ENCODE measurements around the gene CACNA1E. TPM values are rescaled to one million over a fixed set of nuclear protein-coding genes. Genes with fewer than 3 reads are reported as not detected.

Gene CACNA1E
- total RNA-seq, 2 experiments from 2014 or later: 0.04 TPM; not detected in 1

DNA sequence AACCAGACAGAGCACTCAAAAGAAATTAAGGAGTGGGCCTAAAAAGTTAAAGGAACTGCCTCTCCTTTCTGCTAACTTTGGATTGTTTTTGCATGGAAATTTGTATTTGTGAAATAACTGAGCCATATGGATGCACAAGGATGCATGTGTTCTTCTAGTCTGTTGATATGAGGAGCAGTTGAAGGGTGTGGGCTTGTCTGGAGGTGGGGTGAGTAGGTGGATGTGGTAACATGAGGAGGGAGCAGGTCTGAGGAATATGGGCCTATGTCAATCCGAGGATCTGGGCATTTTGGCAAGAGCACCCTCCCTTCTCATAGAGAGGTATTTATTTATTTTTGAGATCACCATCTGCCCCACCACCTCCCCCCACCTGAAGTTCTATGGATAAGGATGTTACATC is 13.4 kb downstream of the CACNA1E start:
- DNase-seq: no peak
- Mint-ChIP-seq H3K27ac (no peak overlapping the region), H3K27me3 (peaks cover 46% of the 10 kb centered on the region), H3K4me1 (peaks cover 2% of the 10 kb centered on the region), H3K36me3 (no peaks in the 10 kb centered on the region), H3K9me3 (no peaks in the 10 kb centered on the region), H3K4me3 (no peak overlapping the region)

DNA sequence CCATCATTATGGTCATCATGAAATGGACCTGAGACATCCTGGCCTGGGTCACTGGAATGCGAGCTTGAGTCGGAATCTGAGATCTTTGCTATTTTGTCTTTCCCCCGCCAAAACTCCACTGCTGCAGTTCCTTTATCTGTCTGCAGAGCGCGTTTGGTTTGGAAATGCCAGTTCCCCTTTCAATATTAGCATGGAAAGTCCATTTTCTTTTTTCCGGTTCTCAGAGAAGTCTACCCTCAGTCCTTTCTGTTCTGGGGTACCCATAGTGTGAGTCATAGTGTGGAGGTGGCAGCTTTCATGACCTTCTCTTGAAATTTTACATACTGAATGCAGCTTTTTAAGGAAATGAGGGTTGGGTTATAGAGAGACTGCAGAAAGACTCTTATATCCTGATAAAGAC is 14.6 kb downstream of the CACNA1E start:
- Mint-ChIP-seq H3K27me3 (peaks cover 40% of the 10 kb centered on the region), H3K4me3 (no peak overlapping the region), H3K4me1 (peaks cover 2% of the 10 kb centered on the region), H3K9me3 (no peaks in the 10 kb centered on the region), H3K36me3 (no peaks in the 10 kb centered on the region), H3K27ac (no peak overlapping the region)
- no peak for DNase-seq

DNA sequence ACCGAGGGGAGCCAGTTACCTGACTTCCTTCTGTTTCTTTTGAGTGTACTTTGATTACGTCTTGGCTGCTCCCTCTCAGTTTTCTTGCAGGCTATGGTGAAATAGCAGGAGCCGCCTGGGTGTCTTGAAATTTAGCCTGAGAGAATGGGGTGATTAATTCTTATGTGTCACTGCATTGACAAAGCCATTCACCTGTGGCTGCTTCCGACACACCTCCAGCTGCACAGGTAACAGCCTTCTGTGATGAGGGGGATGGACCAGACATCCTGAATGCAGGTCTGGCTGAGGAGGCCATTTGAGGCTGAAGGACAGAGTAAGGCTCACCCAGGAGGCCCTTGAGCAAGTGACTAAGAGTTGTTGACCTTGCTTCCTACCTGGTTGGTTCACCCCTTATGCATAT is 16.5 kb downstream of the CACNA1E start:
- H3K4me1 Mint-ChIP-seq: peaks cover 4% of the 10 kb centered on the region
- no peaks in the 10 kb centered on the region for H3K9me3 Mint-ChIP-seq
- H3K27me3 Mint-ChIP-seq: peaks cover 29% of the 10 kb centered on the region
- no peak overlapping the region for H3K4me3 Mint-ChIP-seq
- no peak overlapping the region for H3K27ac Mint-ChIP-seq
- DNase-seq: no peak
- no peaks in the 10 kb centered on the region for H3K36me3 Mint-ChIP-seq

DNA sequence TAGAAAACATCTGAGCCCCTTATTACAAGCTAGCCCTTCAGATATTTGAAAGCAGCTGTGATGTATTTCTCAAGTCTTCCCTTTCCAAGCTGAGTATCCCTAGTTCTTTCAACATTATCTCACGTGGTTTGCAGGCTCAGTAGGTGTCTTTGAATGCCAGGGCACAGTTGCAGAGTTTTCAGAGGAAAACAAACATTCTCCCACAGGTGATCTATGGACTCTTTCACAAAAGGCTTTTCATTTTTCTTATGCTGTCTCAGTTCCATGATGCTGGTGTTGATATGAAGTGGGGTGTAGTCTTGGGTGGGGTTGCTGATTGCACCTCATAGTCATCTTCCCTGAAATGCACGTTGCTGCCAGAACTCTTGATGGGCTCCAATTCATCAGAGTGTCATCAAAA is 17.3 kb downstream of the CACNA1E start:
- no peak for DNase-seq
- Mint-ChIP-seq H3K27ac (no peak overlapping the region), H3K4me3 (no peak overlapping the region), H3K27me3 (peaks cover 24% of the 10 kb centered on the region), H3K36me3 (no peaks in the 10 kb centered on the region), H3K9me3 (no peaks in the 10 kb centered on the region), H3K4me1 (peaks cover 4% of the 10 kb centered on the region)

DNA sequence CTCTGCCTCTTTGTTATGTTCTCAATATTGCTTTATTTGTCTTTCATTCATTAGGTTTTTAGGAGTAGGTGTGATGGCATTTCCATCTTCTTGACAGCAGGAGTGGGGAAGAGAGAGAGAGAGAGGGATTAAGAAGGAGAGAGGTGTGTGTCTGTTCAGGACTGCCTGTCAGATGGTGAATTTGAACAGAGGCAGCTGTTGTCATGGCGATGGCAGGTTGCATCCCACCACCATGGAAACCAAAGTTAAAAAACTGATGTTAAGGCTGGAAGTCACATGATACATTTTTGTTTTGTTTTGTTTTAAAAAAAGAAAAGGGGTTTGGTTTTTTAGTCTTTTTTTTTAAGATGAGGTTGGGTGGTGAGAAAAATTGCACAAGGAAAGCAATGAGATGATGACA is 18.3 kb downstream of the CACNA1E start:
- Mint-ChIP-seq H3K9me3 (no peaks in the 10 kb centered on the region), H3K36me3 (no peaks in the 10 kb centered on the region), H3K4me3 (no peak overlapping the region), H3K4me1 (peaks cover 4% of the 10 kb centered on the region), H3K27ac (no peak overlapping the region), H3K27me3 (peaks cover 20% of the 10 kb centered on the region)
- DNase-seq: no peak

DNA sequence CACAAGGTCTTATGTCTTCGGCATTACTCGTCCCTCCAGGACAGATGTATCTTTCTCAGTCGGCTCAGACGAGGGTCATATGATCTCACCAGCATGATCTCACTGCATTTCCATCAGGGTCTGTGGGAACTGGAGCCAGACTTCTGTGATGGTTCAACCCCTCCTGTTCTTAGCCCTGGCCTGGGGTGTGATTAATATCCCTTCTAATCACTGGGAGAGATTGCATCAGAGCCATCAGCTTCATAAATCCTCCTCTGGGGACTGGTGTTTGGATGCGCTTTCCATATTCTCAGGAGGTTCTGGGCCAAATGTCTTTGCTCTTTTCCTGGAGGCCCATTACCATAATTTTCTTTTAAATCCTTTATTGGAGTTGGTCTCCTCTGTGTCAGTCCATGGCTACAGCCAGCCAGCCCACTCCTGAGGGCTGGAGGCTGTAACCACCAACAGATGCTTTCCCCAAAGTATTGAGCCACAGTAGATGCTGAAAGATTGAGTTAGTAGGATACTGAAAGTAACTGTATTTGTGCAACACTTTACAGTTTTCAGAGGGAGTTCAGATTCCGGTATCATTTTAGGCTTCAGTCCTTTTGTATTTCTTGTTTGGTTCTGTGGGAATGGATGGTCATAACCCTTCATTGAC is 20.0 kb downstream of the CACNA1E start:
- Mint-ChIP-seq H3K9me3 (no peaks in the 10 kb centered on the region), H3K4me1 (peaks cover 2% of the 10 kb centered on the region), H3K27ac (no peak overlapping the region), H3K4me3 (no peak overlapping the region), H3K36me3 (no peaks in the 10 kb centered on the region), H3K27me3 (peaks cover 10% of the 10 kb centered on the region)
- no peak for DNase-seq

DNA sequence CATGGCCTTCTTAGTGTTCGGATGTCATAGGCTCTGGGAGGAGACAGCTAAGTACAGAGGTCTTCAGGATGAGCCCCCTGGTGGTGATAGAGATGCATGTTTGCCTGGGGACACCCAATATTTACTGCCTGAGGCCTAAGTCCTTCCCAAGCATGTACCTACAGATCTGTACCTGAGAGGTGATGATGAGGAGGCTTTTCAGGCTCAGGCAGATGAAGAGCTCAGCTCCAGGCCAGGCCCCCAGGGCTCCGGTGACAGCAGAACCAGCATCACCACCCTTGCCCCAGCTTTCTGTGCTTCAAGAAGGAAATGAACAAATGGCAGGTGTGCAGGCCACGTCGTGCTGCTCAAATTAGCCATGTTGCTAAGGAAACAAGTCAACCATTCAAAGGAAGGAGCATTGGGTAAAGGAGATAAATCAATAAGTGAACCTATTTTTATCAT is 21.1 kb downstream of the CACNA1E start:
- Mint-ChIP-seq H3K9me3 (no peaks in the 10 kb centered on the region), H3K27ac (no peak overlapping the region), H3K4me3 (no peak overlapping the region), H3K27me3 (peaks cover 4% of the 10 kb centered on the region), H3K36me3 (no peaks in the 10 kb centered on the region), H3K4me1 (peaks cover 2% of the 10 kb centered on the region)
- DNase-seq: peak; percentile 8

DNA sequence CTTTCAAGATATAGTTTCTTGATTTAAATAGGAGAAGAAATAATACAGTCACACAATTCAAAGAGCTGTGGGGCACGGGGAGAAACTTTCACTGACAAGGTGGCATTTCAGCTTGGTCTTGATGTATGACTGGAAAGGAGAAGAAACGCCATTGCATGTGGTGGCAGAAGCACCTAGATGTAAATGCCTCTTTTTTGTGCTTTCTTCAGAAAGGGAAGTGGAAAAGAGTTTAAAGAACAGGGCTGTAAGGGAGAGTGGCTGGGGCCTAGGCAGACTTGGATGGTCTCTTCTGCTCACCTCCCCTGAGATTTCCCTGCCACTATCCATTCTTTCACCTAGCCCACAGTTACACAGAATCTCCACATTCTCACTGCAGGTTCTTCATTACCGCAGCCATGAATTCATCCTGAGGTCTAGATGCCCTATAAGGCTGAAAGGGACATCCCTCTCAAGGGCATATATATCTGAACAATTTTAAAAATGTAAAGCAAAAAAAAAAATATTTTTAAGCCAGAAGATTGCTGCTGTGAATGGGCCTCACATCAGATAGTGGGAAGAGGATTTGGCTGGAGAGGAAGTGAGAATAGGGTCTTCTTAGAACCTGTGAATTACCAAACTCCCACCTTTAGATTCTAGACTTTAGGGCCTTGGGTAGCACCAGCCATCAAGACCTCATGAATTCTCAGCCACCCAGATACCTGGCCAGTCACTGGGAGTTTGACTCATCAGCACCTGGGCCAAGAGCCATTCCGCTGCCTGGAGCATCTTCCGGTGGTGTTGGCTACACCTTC is 23.4 kb downstream of the CACNA1E start:
- Mint-ChIP-seq H3K9me3 (no peaks in the 10 kb centered on the region), H3K4me1 (peaks cover 2% of the 10 kb centered on the region), H3K27me3 (peaks cover 4% of the 10 kb centered on the region), H3K36me3 (no peaks in the 10 kb centered on the region), H3K27ac (no peak overlapping the region), H3K4me3 (no peak overlapping the region)
- DNase-seq: no peak

DNA sequence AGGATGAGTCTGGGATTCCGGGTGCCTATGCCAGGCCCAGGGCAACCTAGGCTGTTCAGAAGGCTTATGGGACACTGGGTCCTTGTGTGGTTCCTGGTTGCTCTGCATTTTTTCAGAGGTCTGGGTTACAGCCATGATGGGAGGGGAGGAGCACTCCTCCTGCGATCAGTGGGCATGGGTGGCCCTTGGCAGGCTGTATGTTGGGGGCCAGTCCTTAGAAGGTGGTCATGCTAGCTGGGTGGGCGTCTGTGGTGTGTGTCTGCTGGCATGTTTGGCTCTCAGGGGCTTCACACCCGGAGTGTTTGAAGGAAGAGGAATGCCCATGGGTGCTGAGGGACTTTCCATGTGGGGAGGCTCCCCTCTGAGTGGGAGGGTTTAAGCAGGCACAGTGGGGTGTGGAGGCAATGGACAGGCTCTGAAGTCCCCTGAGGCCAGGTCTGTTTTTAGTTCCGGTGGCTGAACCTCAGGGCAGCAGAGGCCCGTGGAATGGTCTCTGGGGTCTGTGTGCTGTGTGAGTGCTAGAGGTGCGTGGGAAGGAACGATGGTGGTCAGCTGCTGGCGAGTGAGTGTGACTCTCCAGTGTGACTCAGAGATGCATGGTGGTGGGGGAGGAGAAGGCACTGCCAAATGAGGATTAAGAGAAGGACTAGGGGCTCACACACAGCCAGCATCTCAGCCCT is 25.3 kb downstream of the CACNA1E start:
- no peak overlapping the region for H3K4me3 Mint-ChIP-seq
- H3K4me1 Mint-ChIP-seq: peaks cover 2% of the 10 kb centered on the region
- no peak for DNase-seq
- peaks cover 4% of the 10 kb centered on the region for H3K27me3 Mint-ChIP-seq
- no peak overlapping the region for H3K27ac Mint-ChIP-seq
- H3K36me3 Mint-ChIP-seq: no peaks in the 10 kb centered on the region
- H3K9me3 Mint-ChIP-seq: no peaks in the 10 kb centered on the region

DNA sequence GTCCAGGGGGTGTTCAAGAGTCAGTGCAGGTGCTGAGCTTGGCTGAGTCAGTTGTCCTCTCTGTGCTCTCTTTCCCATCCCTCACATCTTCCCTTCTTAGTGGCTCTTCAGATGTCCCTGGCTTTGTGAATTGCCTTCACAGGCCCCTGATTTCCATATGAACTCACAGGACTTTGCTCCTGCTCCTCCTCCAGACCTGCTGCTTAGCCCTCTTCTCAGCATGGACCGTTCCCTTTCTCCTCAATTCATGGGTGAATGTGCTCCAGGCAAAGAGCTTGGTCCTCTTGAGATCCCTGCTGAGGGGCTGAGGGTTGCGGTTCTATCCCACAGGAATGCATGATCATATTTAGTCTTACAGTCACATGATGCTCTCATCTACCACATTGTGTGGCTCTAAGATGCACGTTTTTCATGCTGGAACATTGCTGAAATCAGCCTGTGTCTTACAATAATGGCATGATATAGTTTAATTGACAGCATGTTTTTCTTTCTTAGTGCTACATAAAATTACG is 30.5 kb downstream of the CACNA1E start:
- Mint-ChIP-seq H3K4me3 (no peak overlapping the region), H3K9me3 (no peaks in the 10 kb centered on the region), H3K27ac (no peak overlapping the region), H3K36me3 (no peaks in the 10 kb centered on the region), H3K4me1 (no peaks in the 10 kb centered on the region), H3K27me3 (peaks cover 14% of the 10 kb centered on the region)
- DNase-seq: no peak

DNA sequence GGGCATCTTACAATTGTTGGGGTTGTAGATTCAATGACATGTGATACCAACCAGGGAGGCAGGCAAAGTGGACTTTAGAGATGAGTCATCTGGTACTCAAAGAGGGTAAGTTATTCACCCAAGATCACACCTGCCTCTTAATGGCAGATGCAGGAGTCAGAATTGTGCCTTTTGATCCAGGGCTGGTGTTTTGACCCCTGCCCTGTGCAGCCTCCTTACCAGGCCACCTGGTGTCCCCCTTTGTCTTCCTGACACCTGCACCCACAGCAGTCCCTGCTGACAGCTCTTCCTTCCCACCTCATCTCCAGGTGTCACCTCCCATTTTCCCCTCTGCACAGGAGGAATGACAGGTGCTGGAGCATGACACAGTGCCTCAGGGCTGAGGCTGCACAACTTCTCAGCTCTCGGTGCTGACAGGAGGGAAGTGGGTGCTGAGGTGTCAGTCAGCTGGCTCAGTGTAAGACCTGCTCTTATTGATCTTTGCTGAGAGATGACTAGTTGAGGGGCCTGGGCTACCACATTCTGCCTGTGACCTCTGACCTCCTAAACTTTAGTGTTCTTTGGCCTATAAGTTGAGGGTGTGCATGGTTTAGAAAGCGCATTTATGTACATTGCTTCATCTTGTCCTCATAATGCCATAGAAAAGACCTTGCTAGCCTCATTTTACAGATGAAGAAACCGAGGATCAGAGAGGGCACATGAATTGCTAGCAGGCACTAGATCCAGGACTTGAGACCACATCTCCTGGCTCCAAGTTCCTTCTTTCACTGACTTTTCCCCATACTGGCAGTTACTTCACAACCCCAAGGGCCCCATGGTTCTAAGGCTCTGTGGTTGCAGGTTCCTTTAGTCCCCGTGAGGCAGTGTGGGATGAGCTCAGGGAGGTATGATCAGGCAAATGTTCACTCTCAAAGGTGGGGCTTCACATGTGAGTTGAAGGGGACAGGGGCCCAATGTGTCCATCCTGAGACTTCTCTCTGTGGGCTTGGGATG is 31.3 kb downstream of the CACNA1E start:
- no peaks in the 10 kb centered on the region for H3K4me1 Mint-ChIP-seq
- H3K4me3 Mint-ChIP-seq: no peak overlapping the region
- DNase-seq: no peak
- H3K27ac Mint-ChIP-seq: no peak overlapping the region
- no peaks in the 10 kb centered on the region for H3K36me3 Mint-ChIP-seq
- peaks cover 14% of the 10 kb centered on the region for H3K27me3 Mint-ChIP-seq
- no peaks in the 10 kb centered on the region for H3K9me3 Mint-ChIP-seq

DNA sequence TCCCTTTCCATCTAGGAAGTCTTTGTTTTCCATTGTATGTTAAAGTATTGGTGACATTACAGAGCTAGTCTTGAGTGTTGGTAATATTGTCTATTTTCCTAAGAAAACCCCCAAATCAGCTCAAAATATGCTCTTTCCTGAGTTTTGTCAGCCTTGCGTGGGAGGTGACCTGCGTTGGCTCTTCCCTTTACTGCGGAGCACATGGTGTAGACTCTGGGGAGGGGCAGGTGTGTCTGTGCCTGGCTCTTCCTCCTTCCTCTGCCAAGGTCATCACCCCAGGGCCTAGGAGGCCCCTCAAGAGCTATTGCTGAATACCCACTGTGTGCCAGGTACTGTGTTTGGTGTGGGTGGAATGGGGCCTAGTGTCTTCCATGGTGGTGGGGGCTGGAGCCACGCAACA is 33.4 kb downstream of the CACNA1E start:
- no peak overlapping the region for H3K27ac Mint-ChIP-seq
- no peak for DNase-seq
- no peaks in the 10 kb centered on the region for H3K9me3 Mint-ChIP-seq
- H3K4me3 Mint-ChIP-seq: no peak overlapping the region
- no peaks in the 10 kb centered on the region for H3K36me3 Mint-ChIP-seq
- no peaks in the 10 kb centered on the region for H3K4me1 Mint-ChIP-seq
- H3K27me3 Mint-ChIP-seq: peaks cover 17% of the 10 kb centered on the region

DNA sequence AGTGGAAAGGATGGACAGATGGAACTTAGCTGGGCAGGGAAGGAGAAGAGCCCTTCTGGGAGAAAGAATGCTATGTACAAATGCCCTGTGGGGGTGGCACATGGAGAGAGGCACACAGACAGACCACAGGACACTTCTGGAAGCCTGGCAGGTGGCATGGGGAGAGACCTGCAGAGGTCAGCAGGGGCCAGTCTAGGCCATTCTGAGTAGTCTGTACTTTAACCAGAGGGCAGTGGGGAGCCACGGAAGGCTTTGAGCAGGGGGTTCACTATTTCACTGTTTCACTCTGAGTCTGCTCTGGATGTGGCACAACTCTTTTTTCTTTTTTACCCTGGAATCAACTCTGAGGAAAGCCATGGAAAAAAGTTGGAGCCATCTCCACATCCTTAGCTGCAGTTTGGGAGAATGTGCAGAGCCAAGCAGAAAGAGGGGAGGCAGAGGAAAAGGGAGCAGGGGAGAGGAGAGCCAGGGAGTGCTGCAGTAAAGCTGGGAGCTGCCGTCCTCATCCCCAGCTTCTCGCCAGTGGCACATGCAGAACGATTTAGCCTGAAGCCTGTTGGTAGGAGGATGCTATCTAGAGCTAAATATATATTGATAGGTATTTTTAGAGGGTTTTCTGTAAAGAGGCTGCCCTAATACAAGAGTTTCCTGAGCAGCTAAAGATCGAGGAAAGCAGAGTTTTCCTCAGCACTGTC is 34.0 kb downstream of the CACNA1E start:
- Mint-ChIP-seq H3K36me3 (no peaks in the 10 kb centered on the region), H3K27ac (no peak overlapping the region), H3K9me3 (no peaks in the 10 kb centered on the region), H3K4me3 (no peak overlapping the region), H3K4me1 (no peaks in the 10 kb centered on the region), H3K27me3 (peaks cover 19% of the 10 kb centered on the region)
- no peak for DNase-seq

DNA sequence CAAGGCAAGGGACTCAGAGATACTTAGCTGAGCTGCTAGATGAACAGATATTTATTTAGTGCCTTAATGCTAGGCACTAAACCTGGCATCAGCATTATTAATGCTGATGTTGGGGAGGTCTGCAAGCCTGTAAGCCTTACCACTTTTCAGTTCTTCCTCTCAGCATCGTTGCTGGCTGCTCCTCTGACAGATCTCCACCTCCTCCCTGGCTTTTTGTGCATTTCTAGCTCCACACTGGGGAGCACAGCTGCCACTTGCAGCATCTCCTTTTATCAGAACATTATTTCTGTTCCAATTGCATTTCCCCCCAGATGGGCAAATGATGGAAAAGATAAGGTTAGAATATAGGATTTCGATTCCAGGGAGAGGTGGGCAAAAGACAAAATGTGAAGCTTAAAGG is 34.8 kb downstream of the CACNA1E start:
- no peaks in the 10 kb centered on the region for H3K4me1 Mint-ChIP-seq
- H3K36me3 Mint-ChIP-seq: no peaks in the 10 kb centered on the region

More for the DNA sequence above, 34.8 kb downstream of the CACNA1E start:
- peaks cover 19% of the 10 kb centered on the region for H3K27me3 Mint-ChIP-seq
- H3K4me3 Mint-ChIP-seq: no peak overlapping the region
- no peak overlapping the region for H3K27ac Mint-ChIP-seq
- DNase-seq: no peak
- H3K9me3 Mint-ChIP-seq: no peaks in the 10 kb centered on the region

Measured in activated naive CD8-positive, alpha-beta T cell treated with anti-CD3 and anti-CD28 coated beads for 36 hours (primary cell).